Measurements from ENCODE around the gene NRN1.

The NRN1 gene

DNA sequence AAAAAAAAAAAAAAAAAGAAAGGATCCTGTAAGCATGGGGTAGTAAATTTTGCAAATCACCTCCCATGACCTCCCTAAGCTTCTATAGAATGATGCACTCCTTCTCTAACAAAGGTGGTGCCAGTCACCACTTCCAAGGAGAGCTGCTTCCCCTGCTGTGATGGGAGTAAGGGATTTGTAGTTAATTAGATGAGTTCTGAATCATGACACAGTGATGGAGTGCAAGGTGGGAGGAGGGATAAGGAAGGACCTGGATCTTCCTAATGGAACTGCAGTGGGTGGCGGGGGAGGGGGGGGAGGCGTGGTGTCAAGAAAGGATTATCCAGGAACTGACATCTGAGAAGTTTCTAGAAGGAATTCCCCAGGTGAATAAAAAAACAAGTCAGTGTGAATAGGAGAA is 47.8 kb downstream of the NRN1 start:
- TF ChIP-seq, protein P1, sequence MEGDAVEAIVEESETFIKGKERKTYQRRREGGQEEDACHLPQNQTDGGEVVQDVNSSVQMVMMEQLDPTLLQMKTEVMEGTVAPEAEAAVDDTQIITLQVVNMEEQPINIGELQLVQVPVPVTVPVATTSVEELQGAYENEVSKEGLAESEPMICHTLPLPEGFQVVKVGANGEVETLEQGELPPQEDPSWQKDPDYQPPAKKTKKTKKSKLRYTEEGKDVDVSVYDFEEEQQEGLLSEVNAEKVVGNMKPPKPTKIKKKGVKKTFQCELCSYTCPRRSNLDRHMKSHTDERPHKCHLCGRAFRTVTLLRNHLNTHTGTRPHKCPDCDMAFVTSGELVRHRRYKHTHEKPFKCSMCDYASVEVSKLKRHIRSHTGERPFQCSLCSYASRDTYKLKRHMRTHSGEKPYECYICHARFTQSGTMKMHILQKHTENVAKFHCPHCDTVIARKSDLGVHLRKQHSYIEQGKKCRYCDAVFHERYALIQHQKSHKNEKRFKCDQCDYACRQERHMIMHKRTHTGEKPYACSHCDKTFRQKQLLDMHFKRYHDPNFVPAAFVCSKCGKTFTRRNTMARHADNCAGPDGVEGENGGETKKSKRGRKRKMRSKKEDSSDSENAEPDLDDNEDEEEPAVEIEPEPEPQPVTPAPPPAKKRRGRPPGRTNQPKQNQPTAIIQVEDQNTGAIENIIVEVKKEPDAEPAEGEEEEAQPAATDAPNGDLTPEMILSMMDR (IDR thresholded peaks at IDR 0.05; ENCODE audit: control insufficient read depth, extremely low read depth, insufficient read depth), result no peak
- H3K4me3 ChIP-seq (ENCODE audit: low read depth, low read length), result no peak overlapping the region
- DNase-seq (ENCODE audit: low read depth), result no peak

DNA sequence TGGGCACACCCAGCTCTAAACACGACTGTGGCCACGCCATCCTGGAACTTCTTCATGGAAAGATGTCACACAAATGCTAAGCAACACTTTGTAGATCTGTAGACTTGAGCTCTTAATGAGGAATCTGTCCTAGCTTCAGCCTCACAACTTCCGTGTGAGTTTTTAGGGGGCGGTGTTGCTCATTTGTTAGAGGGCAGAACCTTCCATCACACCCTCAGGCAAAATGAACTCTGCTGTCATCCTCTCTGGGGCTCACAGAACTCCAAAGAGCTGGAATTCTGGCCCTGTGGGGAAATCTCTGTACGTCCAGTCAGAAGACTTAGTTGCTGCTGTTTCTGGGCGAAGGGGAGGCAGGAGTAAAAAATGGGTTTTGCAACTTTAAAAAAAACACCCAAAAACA is 49.8 kb downstream of the NRN1 start:
- TF ChIP-seq, protein P1 (IDR thresholded peaks at IDR 0.05; ENCODE audit: control insufficient read depth, extremely low read depth, insufficient read depth), result no peak
- DNase-seq (ENCODE audit: low read depth), result no peak
- H3K4me3 ChIP-seq (ENCODE audit: low read depth, low read length), result no peak overlapping the region

DNA sequence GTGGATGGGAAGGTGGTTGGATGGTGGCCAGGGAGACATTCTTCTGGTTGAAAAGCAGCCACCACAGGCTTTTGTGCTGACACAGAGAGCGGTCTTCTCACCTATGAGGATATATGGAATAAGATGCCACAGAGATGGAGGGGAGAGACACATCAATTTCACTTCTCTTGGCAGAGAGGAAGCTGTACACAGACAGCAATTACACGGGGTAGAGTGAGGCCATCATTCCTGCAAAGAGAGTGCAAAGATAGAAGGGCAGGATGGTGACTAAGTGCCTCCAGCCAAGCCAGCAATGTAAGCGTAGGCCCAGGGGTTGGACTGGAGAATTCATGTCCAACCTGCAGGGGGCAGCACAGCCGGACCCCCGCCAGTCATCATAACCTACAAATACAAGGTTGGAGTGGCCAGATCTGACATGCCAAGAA is 56.4 kb downstream of the NRN1 start:
- no peak for DNase-seq (ENCODE audit: low read depth)
- TF ChIP-seq, protein P1 (IDR thresholded peaks at IDR 0.05; ENCODE audit: control insufficient read depth, extremely low read depth, insufficient read depth), result peak; percentile 33
- H3K4me3 ChIP-seq (ENCODE audit: low read depth, low read length), result no peak overlapping the region

All from LNCaP clone FGC (cell line).